SK-N-MC (cell line): ENCODE results near the gene SNCA.

Experiments used
- EZH2 ChIP-seq: fragments of 200-600 bp; sonication (generic); IDR thresholded peaks from one replicate; pipeline ENCODE4 v1.6.1; 2017; ENCODE audit warnings: antibody characterized with exemption
- POLR2AphosphoS5 ChIP-seq: IDR thresholded peaks from 2 replicates; pipeline ENCODE4 v1.6.1; 2012; ENCODE audit warnings: mild to moderate bottlenecking, low read depth, low read length, borderline replicate concordance

- TF ChIP-seq POLR2AphosphoS5 (no peak), EZH2 (no peak)
Observed at GRCh38 chr4:89707467-89707866, 129.5 kb downstream of the SNCA start.
